Subcutaneous preadipocyte (primary cell): ENCODE measurements around the gene TSPAN13. TPM values are rescaled to one million over a fixed set of nuclear protein-coding genes. Genes with fewer than 3 reads are reported as not detected.

Source experiments
- total RNA-seq: library from RNA; depleted of rRNA; stranded (reverse); fragments of >200 nt; gene quantifications from 2 replicates; pipeline ENCODE4 v1.2.3, GENCODE V29; 2012

The TSPAN13 gene
- total RNA-seq: 0.39 and 1.1 TPM in 2 replicates

DNA sequence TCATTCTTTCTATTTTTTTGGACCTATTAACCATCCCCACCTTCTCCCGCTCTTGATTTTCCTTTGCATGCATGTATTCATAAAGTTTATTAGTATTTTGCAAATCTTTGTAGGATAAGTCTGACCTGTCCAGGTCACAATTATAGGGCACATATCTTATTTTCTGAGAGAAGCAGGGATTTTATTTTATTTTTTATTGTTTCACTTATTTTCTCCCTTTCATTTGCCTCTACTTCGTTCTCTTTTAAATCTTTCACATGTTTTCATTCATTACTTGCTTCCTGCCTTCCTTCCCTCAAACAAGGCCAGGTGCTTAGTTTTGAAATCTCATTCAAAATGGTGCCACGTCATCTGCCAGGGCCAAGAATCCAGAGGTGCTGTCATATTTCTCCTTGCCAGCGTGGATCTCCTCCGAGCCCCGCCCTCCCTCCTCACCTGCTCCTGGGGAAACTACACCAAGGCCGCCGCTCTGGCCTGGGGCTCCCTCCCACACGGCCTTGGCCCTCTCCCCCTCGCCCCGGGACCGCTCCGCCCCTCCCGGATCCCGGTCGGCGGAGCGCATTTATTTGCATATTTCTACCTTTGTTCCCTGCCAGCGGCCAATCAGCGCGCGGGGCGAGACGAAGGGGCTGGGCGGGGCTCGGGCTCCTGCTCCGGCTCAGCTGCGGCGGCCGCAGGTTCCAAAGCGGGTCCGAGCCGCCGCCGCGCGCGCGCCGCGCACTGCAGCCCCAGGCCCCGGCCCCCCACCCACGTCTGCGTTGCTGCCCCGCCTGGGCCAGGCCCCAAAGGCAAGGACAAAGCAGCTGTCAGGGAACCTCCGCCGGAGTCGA is at the start of gene TSPAN13:
TSPAN13 (plus strand) TSS at position 654 of the 830 bp plus-strand sequence. CDS start 213 bp downstream, outside the sequence.

DNA sequence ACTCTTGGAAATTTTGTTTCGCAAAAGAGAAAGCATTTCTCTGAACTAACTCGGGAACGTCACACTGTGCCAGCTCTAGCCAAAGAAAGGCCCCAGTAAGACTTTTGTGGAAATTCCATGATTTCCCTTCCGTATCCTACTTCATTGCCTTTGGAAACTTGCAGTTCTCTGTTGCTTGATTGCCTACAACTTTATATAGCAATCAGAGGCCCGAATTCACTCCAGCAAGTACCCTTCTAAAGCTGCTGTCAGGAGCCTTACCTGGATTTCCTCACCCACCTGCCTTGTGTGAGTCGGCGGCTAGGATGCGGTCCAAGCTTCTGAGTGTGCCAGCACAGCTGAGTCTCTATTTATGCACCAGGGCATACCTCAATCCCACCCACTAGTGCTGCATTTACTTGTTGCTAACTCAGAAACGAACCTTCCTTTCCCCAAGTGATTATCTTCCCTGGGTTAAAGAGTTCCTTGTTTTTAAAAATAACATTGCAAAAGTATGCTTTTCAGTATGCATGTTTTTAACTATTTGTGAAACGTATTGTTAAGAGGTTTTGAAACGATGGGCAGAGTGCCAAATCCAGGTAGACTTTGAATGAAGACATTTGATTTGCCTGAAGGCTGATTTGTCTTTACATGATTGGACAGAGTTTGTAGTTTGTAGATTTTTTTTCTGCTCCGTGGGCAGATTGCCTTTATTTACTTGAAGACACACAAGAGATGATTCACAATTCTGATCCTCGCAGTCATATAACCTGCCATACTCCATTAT is 51.3 kb downstream of the TSPAN13 start, which contains the start of gene AGR2:
AGR2 (minus strand) TSS at position 326 of the 766 bp plus-strand sequence. CDS start 3,203 bp downstream, outside the sequence.

Other genes with a start within 250 kb of the TSPAN13 start
- gene LRRC72, start 226.9 kb upstream of the TSPAN13 start, total RNA-seq: not detected in 2 replicates
- 12.5 and 17.6 TPM in 2 replicates for gene ANKMY2, start 108.0 kb upstream of the TSPAN13 start, total RNA-seq
- 96.3 and 120 TPM in 2 replicates for gene BZW2, start 107.6 kb upstream of the TSPAN13 start, total RNA-seq
- not detected in 2 replicates for gene AGR2, start 51.2 kb downstream of the TSPAN13 start, total RNA-seq
- gene AGR3, start 128.2 kb downstream of the TSPAN13 start, total RNA-seq: not detected in 2 replicates